GM21723 (cell line): Measurements from ENCODE around the gene SMIM11.
"Not testable (repeated sequence)": the region's sequence is repeated elsewhere in the genome, so short reads cannot be mapped to it uniquely, and the experiment has no call there.

Experiments
- ATAC-seq: cut with Tn5 transposase; IDR thresholded peaks from one replicate; pipeline ENCODE4 v1.9.1; 2021; ENCODE audit warnings: mild to moderate bottlenecking, moderate library complexity; ENCODE audit not compliant: unreplicated experiment

The SMIM11 gene

GRCh38 chr21:34354836-34355235 lies 20.5 kb upstream of the SMIM11 start:
- no peak for ATAC-seq

GRCh38 chr21:34355570-34355969 lies 19.7 kb upstream of the SMIM11 start:
- no peak for ATAC-seq

GRCh38 chr21:34357889-34358288 lies 17.4 kb upstream of the SMIM11 start:
- no peak for ATAC-seq

- no peak for ATAC-seq
These were observed 16.4 kb upstream of the SMIM11 start for GRCh38 chr21:34358866-34359265.

GRCh38 chr21:34360488-34361241 lies 14.6 kb upstream of the SMIM11 start:
- ATAC-seq, result no peak

- peak; percentile 26 for ATAC-seq
These were observed 13.2 kb upstream of the SMIM11 start for GRCh38 chr21:34362136-34362444.

- ATAC-seq, result no peak
These were observed 12.6 kb upstream of the SMIM11 start for GRCh38 chr21:34362670-34363069.

- ATAC-seq, result no peak
These were observed 11.6 kb upstream of the SMIM11 start, which contains the start of gene KCNE2 for GRCh38 chr21:34363733-34364132. TSS of gene KCNE2 (plus strand) at chr21:34364006. CDS start at chr21:34370479, 6,473 bp downstream.

GRCh38 chr21:34364921-34365320 lies 10.4 kb upstream of the SMIM11 start:
- no peak for ATAC-seq

- no peak for ATAC-seq
These were observed 9.5 kb upstream of the SMIM11 start for GRCh38 chr21:34365809-34366208.

- ATAC-seq, result no peak
These were observed 7.9 kb upstream of the SMIM11 start for GRCh38 chr21:34367320-34367935.

GRCh38 chr21:34369741-34370140 lies 5.6 kb upstream of the SMIM11 start:
- ATAC-seq, result no peak

GRCh38 chr21:34372321-34372720 lies 3.0 kb upstream of the SMIM11 start:
- no peak for ATAC-seq

GRCh38 chr21:34374462-34374861 lies 845 bp upstream of the SMIM11 start:
- ATAC-seq, result not testable (repeated sequence)

GRCh38 chr21:34375619-34375972 lies 289 bp downstream of the SMIM11 start:
- ATAC-seq, result peak; percentile 69

- ATAC-seq, result not testable (repeated sequence)
These were observed 7.8 kb downstream of the SMIM11 start for GRCh38 chr21:34383138-34383537.

GRCh38 chr21:34383724-34384415 lies 8.6 kb downstream of the SMIM11 start:
- ATAC-seq, result peak; percentile 96

GRCh38 chr21:34400522-34400921 lies 25.2 kb downstream of the SMIM11 start:
- not testable (repeated sequence) for ATAC-seq

GRCh38 chr21:34404742-34405141 lies 29.4 kb downstream of the SMIM11 start:
- ATAC-seq, result not testable (repeated sequence)

GRCh38 chr21:34405686-34406085 lies 30.4 kb downstream of the SMIM11 start:
- not testable (repeated sequence) for ATAC-seq

GRCh38 chr21:34406102-34406501 lies 30.8 kb downstream of the SMIM11 start:
- not testable (repeated sequence) for ATAC-seq

- ATAC-seq, result not testable (repeated sequence)
These were observed 31.4 kb downstream of the SMIM11 start for GRCh38 chr21:34406676-34407075.
